DOHH2 (cell line): ENCODE data around the gene ANO9.

Experiments used
- H3F3A ChIP-seq: fragments of 200-600 bp; sonication (generic), shearing (Covaris generic); 2 replicates; pipeline ENCODE4 v1.6.0; 2016; ENCODE audit warnings: antibody characterized with exemption, mild to moderate bottlenecking; ENCODE audit not compliant: control insufficient read depth, insufficient read depth
- H3K27ac ChIP-seq: fragments of 200-600 bp; sonication (generic); 2 replicates; pipeline ENCODE4 v1.5.1; 2014; ENCODE audit warnings: low read depth, mild to moderate bottlenecking, low read length, moderate library complexity
- H3K27me3 ChIP-seq: fragments of 200-600 bp; sonication (generic); 2 replicates; pipeline ENCODE4 v1.6.1; 2014; ENCODE audit warnings: mild to moderate bottlenecking, low read length, mixed read lengths; ENCODE audit not compliant: control insufficient read depth
- H3K36me3 ChIP-seq: fragments of 200-600 bp; sonication (generic); 2 replicates; pipeline ENCODE4 v1.6.1; 2014; ENCODE audit warnings: mild to moderate bottlenecking, low read length, moderate library complexity, mixed read lengths; ENCODE audit not compliant: control insufficient read depth
- H3K4me1 ChIP-seq: fragments of 200-600 bp; sonication (generic); 2 replicates; pipeline ENCODE4 v1.6.1; 2014; ENCODE audit warnings: mild to moderate bottlenecking, low read length, mixed read lengths; ENCODE audit not compliant: control insufficient read depth
- H3K4me2 ChIP-seq: fragments of 200-600 bp; sonication (generic); 2 replicates; pipeline ENCODE4 v1.6.0; 2014; ENCODE audit warnings: mild to moderate bottlenecking, low read length, moderate library complexity
- H3K4me3 ChIP-seq: fragments of 200-600 bp; sonication (generic); 2 replicates; pipeline ENCODE4 v1.5.1; 2014; ENCODE audit warnings: mild to moderate bottlenecking, low read length, mixed read lengths
- H3K79me2 ChIP-seq: fragments of 200-600 bp; sonication (generic); 2 replicates; pipeline ENCODE4 v1.6.1; 2014; ENCODE audit warnings: mild to moderate bottlenecking, low read length, mixed read lengths; ENCODE audit not compliant: control insufficient read depth
- H3K9me2 ChIP-seq: fragments of 200-600 bp; sonication (generic); replicated peaks from 2 replicates; pipeline ENCODE4 v1.6.1; 2014; ENCODE audit warnings: mild to moderate bottlenecking, low read length, mixed read lengths; ENCODE audit not compliant: control insufficient read depth
- H3K9me3 ChIP-seq: fragments of 200-600 bp; sonication (generic); 2 replicates; pipeline ENCODE4 v1.6.1; 2014; ENCODE audit warnings: antibody characterized with exemption, low read length, mixed read lengths; ENCODE audit not compliant: control insufficient read depth, insufficient read depth
- H4K20me1 ChIP-seq: fragments of 200-600 bp; sonication (generic); 2 replicates; pipeline ENCODE4 v1.6.0; 2014; ENCODE audit warnings: low read depth, mild to moderate bottlenecking, antibody characterized with exemption, low read length, moderate library complexity; ENCODE audit not compliant: control insufficient read depth, insufficient read depth
- EZH2phosphoT487 ChIP-seq: fragments of 200-600 bp; sonication (generic); IDR thresholded peaks from 2 replicates; pipeline ENCODE4 v1.6.1; 2017; ENCODE audit warnings: borderline replicate concordance, mild to moderate bottlenecking, antibody characterized with exemption, low read length, moderate library complexity, mixed read lengths
- TF ChIP-seq, protein P1 (sequence below): fragments of 200-600 bp; sonication (generic); IDR thresholded peaks from one replicate; pipeline ENCODE4 v1.5.1; 2014; ENCODE audit warnings: antibody characterized with exemption, mild to moderate bottlenecking, low read depth, low read length; ENCODE audit not compliant: poor library complexity, severe bottlenecking

The ANO9 gene

DNA sequence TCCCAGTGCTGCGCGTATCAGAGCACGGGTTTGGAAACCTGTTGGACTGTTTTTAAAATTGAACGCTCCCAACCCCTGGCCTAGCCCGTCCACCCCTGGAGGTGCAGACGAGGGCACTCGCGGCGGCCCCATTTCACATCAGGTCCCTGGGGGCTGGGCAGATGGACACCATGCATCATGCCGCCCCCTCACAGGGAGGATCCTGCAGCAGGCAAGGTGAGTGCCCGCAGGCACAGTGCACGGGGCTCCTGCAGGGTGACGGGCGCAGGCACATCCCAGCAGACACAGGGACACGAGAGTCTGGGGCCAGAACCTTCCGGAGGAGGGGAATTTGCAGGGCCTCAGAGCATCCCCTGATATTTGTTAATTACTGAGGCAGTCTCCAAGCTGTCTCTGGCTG lies 7.3 kb downstream of the ANO9 start:
- no peaks in the 10 kb centered on the region for H3K36me3 ChIP-seq
- no peaks in the 10 kb centered on the region for H3K27me3 ChIP-seq
- H3K4me3 ChIP-seq = no peak overlapping the region
- H3K79me2 ChIP-seq = no peaks in the 10 kb centered on the region
- H4K20me1 ChIP-seq = no peaks in the 10 kb centered on the region
- H3K27ac ChIP-seq = no peak overlapping the region
- TF ChIP-seq EZH2phosphoT487 = no peak
- TF ChIP-seq, protein P1, sequence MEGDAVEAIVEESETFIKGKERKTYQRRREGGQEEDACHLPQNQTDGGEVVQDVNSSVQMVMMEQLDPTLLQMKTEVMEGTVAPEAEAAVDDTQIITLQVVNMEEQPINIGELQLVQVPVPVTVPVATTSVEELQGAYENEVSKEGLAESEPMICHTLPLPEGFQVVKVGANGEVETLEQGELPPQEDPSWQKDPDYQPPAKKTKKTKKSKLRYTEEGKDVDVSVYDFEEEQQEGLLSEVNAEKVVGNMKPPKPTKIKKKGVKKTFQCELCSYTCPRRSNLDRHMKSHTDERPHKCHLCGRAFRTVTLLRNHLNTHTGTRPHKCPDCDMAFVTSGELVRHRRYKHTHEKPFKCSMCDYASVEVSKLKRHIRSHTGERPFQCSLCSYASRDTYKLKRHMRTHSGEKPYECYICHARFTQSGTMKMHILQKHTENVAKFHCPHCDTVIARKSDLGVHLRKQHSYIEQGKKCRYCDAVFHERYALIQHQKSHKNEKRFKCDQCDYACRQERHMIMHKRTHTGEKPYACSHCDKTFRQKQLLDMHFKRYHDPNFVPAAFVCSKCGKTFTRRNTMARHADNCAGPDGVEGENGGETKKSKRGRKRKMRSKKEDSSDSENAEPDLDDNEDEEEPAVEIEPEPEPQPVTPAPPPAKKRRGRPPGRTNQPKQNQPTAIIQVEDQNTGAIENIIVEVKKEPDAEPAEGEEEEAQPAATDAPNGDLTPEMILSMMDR = no peak
- no peaks in the 10 kb centered on the region for H3K4me1 ChIP-seq
- H3F3A ChIP-seq = no peaks in the 10 kb centered on the region
- no peaks in the 10 kb centered on the region for H3K9me2 ChIP-seq
- no peaks in the 10 kb centered on the region for H3K9me3 ChIP-seq
- no peak overlapping the region for H3K4me2 ChIP-seq

DNA sequence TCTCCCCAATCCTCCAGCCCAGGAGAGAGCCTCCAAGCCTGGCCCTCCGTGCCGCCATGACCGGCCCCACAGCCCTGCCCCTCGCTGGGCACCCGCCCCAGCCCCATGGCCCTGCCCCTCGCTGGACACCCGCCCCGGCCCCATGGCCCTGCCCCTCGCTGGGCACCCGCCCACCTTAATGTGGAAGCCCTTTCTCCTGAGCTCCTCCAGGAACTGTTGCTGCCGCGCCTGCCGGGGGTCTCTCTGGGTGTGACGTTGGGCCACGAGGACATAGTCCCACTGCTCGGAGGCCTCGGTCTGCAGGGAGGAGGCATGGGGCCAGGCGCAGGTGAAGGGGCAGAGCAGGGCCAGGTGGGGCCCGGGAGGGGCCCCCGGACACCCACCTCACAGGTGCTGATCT lies 8.2 kb downstream of the ANO9 start:
- Histone ChIP-seq H3K36me3 (no peaks in the 10 kb centered on the region), H3K9me2 (no peaks in the 10 kb centered on the region), H3F3A (no peaks in the 10 kb centered on the region), H3K79me2 (no peaks in the 10 kb centered on the region), H3K9me3 (no peaks in the 10 kb centered on the region), H4K20me1 (no peaks in the 10 kb centered on the region), H3K27ac (no peak overlapping the region), H3K4me1 (no peaks in the 10 kb centered on the region), H3K27me3 (no peaks in the 10 kb centered on the region), H3K4me3 (no peak overlapping the region), H3K4me2 (no peak overlapping the region)
- TF ChIP-seq EZH2phosphoT487 = no peak
- TF ChIP-seq, protein P1 = no peak

DNA sequence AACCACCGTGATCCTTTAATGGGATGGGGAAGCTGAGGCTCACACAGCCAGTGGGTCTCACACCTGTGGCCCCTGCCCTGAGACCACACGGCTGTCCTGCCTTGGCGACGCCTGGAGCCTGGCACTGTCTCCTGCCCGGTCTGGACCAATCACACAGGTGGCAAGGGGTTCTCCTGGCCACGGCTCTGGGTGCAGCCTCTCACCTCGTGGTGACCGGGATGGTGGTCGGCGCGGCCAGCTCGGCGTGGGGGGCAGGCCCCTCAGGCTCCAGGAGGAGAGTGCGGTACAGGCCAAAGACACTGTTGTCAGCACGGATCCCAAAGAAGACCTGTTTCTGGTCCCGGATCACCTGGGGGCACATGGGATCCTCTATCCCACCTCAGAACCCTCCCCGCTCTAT lies 8.7 kb downstream of the ANO9 start:
- TF ChIP-seq EZH2phosphoT487 = no peak
- TF ChIP-seq, protein P1 = no peak
- Histone ChIP-seq H3K4me1 (no peaks in the 10 kb centered on the region), H3K36me3 (no peaks in the 10 kb centered on the region), H3K27ac (no peak overlapping the region), H3F3A (no peaks in the 10 kb centered on the region), H3K9me3 (no peaks in the 10 kb centered on the region), H3K79me2 (no peaks in the 10 kb centered on the region), H4K20me1 (no peaks in the 10 kb centered on the region), H3K4me3 (no peak overlapping the region), H3K9me2 (no peaks in the 10 kb centered on the region), H3K4me2 (no peak overlapping the region), H3K27me3 (no peaks in the 10 kb centered on the region)
